HG03432 (cell line): ENCODE data around the gene PCNX4.

ENCODE experiments used
- ATAC-seq: cut with Tn5 transposase; IDR thresholded peaks from one replicate; pipeline ENCODE4 v1.9.1; 2021; ENCODE audit warnings: mild to moderate bottlenecking, moderate library complexity; ENCODE audit not compliant: unreplicated experiment

Gene PCNX4

DNA sequence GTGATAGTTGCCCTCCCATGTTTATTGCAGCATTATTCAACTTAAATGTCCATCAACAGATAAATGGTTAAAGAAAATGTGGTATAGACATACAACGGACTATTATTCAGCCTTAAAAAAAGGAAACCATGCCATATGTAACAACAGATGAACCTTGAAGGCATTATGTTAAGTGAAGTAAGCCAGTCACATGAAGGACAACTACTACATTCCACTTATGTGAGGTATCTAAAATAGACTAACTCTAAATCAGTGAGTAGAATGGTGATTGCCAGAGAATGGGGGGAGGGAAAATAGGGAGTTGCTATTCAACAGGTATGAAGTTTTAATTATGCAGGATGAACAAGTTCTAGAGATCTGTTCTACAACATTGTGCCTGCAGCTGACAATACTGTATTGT is 10.1 kb downstream of the PCNX4 start:
- no peak for ATAC-seq

DNA sequence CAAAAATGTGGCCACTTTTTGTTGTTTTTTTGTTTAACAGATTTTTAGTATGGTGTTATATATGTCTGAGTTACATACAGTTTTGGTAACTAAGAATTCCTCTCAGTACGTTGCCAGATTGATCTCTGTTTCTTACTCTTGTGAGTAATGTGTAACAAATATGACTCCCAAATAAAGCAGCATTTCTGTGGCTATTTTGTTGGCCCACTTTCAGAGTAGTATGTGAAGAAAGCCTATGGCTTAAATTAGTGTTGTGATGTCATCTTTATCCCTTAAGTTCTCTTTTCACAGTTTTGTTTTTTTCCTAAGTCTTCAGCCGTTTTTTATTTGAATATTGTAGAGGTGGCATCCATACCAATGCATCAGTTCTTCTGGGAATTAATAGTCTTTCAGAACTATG is 10.7 kb downstream of the PCNX4 start:
- no peak for ATAC-seq

DNA sequence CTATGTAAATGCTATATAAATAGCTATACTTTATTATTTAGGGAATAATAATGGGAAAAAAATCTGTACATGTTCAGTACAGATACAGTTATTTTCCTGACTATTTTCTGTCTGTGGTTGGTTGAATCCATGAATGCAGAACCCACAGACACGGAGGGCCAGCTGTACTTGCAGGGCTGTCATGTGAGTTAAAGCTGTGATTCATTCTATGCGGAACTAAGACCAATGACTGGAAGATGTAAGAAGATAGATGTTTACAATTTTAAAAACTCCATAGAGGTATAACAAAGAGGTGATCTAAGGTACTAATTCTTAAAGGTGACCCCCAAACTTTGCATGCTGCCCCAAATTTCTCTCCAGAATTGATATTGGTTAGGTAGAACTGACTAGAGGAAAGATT is 14.6 kb downstream of the PCNX4 start:
- ATAC-seq, result no peak

DNA sequence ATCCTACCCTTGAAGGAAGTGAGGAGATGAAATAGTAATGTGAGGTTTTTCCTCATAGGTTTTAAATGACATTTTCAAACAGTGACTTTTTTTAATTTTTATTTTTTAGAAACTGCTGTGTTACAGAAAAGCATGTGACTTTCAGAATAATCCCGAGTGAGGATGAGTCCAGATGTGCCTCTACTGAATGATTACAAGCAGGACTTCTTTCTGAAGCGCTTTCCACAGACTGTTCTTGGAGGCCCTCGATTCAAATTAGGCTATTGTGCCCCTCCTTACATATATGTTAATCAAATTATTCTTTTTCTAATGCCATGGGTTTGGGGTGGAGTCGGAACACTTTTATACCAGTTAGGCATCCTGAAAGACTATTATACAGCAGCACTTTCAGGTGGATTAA is 15.8 kb downstream of the PCNX4 start:
- no peak for ATAC-seq

DNA sequence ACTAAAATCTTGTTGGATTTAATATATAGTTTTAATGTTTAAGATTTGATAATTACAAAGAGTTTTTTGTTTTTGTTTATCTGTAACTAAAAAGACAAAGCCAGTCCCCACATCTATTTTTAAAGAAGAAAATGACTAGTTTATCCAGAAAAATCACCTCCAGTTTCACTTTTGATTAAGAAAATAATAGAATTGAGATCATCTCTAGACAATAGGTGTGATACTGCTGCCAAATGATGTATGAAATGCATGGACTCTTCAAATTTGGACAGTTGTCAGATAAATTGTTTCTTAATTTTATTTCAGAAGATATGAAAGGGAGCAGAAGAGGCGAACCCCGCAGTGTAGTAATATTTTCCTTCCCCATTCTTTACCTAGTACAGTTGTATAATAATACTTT is 20.0 kb downstream of the PCNX4 start:
- ATAC-seq, result no peak

DNA sequence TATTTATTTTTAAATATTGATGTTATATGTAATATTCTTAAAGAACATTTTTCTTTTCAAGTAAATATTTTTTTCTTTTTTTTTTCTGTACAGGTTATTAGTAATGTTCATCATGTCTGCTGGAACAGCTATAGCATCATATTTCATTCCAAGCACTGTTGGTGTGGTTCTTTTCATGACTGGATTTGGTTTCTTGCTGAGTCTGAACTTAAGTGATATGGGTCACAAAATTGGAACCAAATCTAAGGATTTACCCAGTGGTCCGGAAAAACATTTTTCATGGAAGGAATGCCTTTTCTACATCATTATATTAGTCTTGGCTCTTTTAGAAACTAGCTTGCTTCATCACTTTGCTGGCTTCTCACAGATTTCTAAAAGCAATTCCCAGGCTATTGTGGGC is 23.2 kb downstream of the PCNX4 start:
- ATAC-seq, result no peak

DNA sequence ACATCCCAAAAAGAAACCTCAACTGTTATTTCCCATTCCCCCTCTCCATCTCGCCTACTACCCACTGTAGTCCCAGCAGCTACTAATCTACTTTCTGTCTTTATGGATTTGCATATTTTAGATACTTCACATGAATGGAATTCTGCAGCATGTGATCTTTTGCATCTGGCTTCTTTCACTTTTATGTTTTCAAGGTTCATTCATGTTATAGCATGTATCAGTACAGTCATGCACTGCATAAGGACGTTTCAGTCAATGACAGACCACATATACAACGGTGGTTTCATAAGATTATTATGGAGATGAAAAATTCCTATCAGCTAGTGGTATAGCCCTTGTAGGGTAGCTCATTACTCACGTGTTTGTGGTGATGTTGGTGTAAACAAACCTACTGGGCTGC is 24.5 kb downstream of the PCNX4 start:
- no peak for ATAC-seq

DNA sequence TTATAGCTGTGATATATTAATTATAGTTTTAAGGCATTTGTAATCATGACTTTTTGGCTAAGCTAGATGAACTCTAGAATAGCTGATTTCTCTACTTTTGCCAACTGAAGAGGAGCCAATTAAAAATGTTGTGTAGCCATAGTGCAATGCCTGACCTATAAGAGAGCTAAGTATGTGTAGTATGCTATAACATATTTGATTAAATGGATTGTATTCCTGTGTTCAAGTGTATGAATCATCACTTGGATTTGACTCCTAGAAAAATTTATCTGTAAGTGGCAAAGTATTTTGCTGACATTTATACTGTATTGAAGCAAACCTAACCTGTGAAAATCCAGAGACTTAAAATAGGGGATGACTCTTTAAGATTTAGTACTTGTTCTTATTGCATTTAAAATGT is 34.2 kb downstream of the PCNX4 start:
- no peak for ATAC-seq

DNA sequence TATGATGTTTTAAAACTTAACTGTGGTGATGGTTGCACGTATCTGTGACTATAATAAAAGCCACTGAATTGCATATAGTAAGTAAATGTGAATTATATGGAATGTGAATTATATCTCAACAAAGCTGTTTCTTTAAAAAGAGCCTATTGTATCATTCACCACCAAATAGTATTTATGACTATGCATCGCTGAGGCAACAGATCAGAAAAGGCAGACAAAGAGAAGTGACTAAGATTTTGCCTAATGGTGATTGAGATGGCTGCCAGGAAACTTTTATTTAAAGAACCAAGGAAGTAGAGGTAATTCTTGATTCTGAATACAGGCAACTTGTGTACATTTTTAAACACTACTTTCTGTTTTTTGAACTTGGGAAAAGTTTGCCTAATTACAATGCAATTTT is 41.8 kb downstream of the PCNX4 start:
- no peak for ATAC-seq

DNA sequence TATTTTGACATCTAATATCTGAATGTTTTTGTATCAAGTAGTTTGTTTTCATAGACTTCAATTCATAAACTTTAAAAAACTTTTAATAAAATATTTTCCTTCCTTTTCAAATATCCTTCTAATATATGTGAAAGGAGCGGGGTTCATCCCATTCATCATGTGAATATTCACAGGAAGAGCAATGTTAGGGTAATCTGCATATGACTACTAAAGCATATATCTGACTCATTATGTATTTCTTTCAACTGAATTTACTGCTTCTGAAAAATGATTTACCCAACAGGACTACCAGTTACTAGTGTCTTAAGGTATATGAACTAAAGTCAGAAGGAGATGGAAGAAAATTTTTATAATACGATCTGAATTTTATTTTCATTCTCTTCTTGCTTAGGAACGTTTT is 43.0 kb downstream of the PCNX4 start:
- ATAC-seq, result no peak

DNA sequence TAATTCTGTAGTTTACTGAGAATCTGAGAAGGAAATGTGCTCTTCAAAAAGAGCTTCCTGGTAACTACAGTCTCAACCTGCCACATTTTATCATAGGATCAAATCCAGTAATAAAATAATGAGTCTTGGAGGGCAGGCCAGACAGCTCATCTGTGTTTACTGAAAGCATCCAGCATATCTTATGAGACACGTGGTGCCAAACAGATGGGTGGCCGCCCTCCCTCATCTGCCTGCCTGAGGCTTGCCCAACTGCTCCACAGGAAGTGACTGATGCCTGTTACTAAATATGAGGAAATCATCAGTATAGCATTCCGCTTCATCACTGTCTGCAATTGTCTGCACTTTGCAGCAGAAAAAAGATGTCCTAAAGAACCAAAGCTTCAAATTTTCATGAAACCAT is 60.0 kb downstream of the PCNX4 start:
- ATAC-seq, result peak; percentile 96

DNA sequence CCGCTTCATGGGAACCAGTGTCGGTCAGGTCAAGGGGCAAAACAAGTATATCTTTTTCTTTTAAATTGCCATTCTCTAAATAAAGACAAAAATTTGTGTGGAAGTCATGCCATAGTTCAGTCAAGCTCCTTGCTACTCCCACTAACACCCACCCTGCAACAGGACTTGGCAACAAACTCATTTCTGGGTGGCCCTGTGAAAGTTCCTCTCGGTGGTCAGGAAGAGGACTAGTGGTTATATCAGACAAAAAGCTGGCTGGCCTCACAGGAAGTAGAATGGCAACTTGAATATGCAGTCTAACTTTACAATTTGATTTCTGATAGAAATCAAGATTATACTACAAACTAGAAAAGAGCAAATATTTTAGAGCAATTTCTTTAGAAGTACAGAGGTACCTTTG is 62.3 kb downstream of the PCNX4 start:
- no peak for ATAC-seq

DNA sequence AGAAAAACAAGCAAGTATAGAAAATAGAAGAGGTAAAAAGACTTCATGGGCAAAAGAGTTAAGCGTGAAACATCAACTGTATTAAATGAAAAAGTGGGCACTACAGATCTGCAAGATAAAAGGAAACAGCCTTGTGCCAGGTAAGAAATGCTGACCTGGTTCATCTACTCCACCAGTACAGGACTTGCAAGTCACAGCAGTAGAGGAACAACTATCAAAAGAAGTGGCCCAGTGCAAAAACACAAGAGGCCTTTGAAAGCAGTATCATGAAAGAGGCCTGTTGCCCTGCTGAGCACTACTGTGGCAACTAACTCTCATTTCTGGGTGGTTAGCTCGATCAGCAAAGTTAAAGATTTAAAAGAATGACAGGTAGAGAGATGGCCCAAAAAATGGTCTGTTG is 62.9 kb downstream of the PCNX4 start:
- ATAC-seq, result no peak

DNA sequence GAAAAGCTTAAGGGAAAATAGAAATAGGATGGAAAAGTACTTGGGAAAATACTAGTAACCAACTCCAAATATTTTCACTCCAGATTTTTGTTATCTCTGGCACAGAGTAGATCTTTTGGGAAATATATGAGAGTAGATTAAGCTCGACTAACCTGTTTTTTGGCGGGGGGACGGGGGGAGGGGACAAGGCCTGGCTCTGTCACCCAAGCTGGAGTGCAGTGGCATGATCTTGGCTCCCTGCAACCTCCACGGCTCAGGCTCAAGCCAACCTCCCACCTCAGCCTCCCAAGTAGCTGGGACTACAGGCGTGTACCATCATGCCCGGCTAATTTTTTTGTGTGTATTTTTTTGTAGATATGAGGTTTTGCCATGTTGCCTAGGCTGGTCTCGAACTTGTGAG is 68.7 kb downstream of the PCNX4 start:
- ATAC-seq, result no peak

DNA sequence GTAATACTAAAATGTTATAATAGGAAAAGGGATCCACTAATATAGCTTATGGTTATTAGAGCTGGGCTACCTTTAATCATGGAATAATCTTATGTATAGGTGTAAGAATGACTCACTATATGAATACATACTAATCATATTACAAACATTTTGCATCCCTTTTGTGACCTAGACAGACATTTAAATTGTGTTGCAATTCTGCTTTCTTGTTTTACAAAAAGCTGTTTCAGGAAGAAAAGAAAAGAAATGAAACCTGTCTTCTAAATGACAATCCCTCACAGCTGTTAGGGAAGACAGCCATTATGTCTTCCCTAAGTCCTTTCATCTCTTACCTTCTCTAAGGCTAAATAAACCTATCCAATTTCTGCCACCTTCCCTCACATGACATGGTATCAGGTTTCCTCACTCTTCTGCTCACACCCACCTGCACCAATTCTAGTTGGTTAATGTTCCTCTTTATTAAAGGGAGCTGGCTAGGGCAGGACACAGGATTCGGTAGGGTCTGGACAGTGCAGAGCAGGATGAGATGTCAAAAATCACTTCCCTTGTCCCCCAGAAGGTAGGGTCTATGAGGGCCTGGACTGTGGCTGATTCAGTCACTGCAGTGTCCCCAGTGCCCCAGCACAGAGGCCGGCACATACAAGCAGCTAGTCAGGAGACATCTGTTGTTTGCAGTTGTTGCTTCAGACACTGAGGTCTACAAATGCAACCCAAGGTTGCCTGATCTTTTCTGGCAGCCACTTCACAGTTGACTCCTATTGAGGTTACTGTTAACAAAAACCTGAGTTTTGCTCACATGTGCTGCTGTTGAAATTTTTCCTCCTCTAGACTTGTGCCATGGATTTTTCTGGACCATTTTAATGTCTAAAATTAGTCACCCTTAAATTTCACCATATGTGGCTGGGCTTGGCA is 69.7 kb downstream of the PCNX4 start:
- ATAC-seq, result no peak

DNA sequence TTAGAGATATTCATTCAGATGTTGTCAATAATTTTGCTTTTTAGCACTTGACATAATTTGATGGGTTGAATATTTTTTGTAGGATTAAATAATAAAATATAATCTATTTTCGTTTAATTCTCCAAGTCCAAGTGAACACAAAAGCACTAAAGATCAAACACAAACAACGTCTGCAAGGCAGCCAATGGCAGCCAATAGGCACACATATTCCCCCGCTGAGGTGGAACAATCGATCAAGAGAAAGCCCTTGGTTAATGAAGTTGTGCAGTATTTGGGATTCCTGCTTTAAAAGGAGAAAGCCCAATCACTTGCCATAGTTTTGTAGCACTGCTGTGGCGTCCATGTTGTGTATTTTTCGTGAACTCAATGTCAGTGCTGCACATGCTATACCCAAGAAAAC is 72.0 kb downstream of the PCNX4 start:
- no peak for ATAC-seq

DNA sequence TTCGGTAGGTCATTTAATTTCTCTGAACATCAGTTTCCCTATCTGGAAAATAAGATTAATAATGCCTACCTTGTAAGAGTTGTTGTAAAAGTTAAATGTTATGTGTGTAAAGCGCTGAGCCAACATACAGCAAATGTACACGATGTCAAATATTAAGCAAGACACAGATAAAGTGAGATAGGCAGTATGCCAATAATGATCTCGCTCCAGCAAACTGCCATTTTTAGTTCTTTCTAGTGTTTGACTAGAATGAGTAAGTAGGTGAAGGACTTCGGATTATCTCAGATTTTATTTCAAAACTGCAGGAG is 72.6 kb downstream of the PCNX4 start:
- ATAC-seq, result no peak

DNA sequence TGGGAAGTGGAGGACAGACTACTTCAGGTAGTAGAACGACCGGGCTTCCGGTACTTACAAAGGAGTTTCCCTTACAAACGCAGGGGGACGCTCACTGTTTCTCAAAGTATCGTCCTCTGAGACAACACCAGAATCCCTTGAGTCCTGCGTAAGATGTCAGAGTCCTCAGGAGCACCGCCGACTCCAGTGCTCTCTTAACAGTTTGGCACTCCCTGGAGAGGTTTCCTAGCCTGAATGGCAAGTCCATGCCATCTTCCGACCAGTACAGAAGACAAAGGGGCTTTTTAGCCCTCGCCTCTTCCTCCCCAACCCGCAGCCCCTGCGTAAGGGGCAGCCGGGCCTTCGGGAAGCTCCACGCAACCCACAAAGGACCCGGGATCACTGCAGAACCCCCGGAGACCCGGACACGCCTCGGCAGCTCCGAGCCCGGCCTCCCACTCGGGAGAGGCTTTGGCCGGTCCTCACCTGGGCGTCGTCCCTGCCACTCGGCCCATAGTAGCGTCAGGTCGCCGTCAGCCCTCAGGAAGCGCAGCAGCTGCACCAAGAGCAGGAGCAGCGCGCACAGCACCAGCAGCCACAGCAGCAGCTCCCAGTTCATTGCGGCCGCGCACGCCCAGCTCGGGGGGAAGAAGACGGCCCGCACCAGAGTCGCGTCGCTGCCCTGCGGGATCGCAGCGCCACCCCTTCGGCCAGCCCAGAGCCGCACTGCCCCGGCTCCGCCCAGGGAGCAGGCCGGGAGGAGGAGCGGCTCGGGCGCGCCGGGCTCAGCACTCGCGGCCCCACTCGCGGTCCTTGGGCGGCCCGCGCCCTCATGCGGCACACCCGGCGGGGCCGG is 73.2 kb downstream of the PCNX4 start, which contains the start of gene DHRS7:
Gene DHRS7 (minus strand): TSS at position 687 of the 835 bp plus-strand sequence. CDS start 89 bp downstream, at position 598.
- ATAC-seq, result peak; percentile 94

DNA sequence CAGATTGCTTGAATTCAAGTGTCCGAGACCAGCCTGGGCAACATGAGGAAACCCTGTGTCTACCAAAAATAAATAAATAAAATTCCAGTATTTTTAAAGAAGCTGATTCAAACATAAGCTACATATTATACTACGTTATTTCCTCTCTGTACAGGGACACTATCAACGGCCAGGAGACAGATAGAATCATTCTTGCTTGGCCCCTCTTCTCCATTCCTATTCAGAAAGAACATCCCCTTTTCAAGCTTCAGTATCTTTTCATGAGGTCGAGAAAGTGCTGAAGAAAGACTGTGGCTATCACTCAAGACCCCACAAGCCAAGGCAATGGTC is 73.8 kb downstream of the PCNX4 start:
- no peak for ATAC-seq

DNA sequence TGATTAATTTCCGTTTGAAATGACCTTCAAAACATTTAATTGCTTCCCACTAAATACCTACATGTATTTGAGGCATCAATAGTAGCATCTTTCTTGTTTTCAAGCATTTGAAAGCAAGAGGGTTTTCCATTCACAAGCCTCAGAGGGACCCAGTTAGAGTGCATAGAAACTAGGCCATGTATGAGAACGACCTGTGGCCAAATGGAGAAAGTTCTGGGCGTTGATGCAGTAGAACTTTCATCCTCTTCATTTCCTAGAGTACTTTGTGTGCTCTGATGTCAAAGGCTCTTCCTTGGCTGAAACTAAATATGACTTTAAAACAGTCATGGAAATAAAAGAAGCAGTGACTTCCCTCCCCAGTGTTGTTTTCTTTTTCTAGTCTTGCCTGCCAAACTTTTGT is 74.4 kb downstream of the PCNX4 start:
- ATAC-seq, result no peak

DNA sequence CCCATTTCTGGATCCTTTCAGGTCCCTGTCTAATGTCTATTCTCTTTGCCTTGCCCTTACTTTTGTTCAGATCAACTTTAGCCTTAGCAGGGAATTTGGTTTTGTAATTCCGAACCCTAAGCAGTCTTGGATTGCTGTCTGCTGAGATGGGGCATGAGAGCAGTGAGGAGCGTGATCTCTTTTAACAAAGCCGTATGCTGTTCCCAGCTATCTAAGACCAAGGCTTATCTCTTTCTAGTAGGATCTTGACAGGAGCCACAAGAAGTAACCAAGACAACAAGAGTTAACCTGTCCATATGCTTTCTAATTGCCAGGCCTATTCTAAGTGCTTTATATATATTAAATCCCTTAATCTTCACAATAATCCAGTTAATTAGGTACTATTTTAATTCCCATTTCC is 78.0 kb downstream of the PCNX4 start:
- no peak for ATAC-seq

DNA sequence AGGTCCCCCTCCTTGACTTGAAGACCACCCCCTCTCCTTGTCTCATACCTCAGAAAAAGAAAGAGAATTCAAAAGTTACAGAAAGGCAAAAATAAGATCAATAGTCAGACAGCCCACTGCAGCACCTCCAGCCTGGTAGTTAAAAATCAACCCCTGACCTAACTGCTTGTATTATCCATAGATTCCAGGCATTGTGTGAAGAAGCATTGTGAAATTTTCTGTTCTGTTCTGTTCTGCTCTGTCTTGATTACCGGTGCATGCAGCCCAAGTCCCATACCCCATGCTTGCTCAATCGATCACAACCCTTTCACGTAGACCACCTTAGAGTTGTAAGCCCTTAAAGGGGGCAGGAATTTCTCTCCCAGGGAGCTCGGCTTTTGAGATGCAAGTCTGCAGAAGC is 79.2 kb downstream of the PCNX4 start:
- no peak for ATAC-seq
